Gastroesophageal sphincter (tissue), 4 donors: ENCODE data around the gene GET3. TPM values are rescaled to one million over a fixed set of nuclear protein-coding genes. Genes with fewer than 3 reads are reported as not detected.

ENCODE experiments used
- ATAC-seq: fragments of 150-250 bp; one replicate; pipeline ENCODE4 v1.9.1; 2016; ENCODE audit warnings: mild to moderate bottlenecking, moderate library complexity
- H3K27ac ChIP-seq, 4 donors: fragments of 200-600 bp; sonication (generic) in 3 of 4; 1 replicate in 3 of 4; 2 replicates in 1 of 4; pipeline ENCODE4 v1.5.1; 2016 to 2019
- H3K27me3 ChIP-seq: fragments of 200-600 bp; sonication (generic); one replicate; pipeline ENCODE4 v1.5.1; 2019
- H3K36me3 ChIP-seq, 2 donors: fragments of 200-600 bp; sonication (generic); one replicate each; pipeline ENCODE4 v1.5.1; 2019; ENCODE audit warnings: control low read depth in 1 of 2
- H3K4me1 ChIP-seq, 3 donors: fragments of 200-600 bp; sonication (generic); 1 replicate in 2 of 3; 2 replicates in 1 of 3; pipeline ENCODE4 v1.5.1; 2016 to 2019; ENCODE audit warnings: control low read depth in 2 of 3
- H3K4me3 ChIP-seq, 2 donors: fragments of 200-600 bp; sonication (generic); one replicate each; pipeline ENCODE4 v1.5.1; 2019; ENCODE audit warnings: mild to moderate bottlenecking in 1 of 2, moderate library complexity in 1 of 2
- H3K9me3 ChIP-seq, 3 donors: fragments of 200-600 bp; sonication (generic); one replicate each; pipeline ENCODE4 v1.5.1; 2017 to 2019; ENCODE audit warnings: control low read depth in 2 of 3
- CTCF ChIP-seq, 4 experiments: fragments of 200-600 bp in 2 of 4; fragments of 450-650 bp in 2 of 4; sonication (generic) in 1 of 4; IDR thresholded peaks; one replicate each; pipeline ENCODE4 v1.5.1; 2017 to 2019; ENCODE audit warnings: antibody characterized with exemption in 4 of 4, mild to moderate bottlenecking in 2 of 4, moderate library complexity in 2 of 4
- EP300 ChIP-seq: sonication (generic); formaldehyde crosslinking; IDR thresholded peaks from one replicate; pipeline ENCODE4 v1.6.1; 2017; ENCODE audit warnings: antibody characterized with exemption, mild to moderate bottlenecking
- POLR2A ChIP-seq, 2 donors: fragments of 450-650 bp; IDR thresholded peaks; one replicate each; pipeline ENCODE4 v1.6.1; 2017; ENCODE audit warnings: antibody characterized with exemption in 2 of 2, mild to moderate bottlenecking in 2 of 2, moderate library complexity in 1 of 2
- POLR2AphosphoS5 ChIP-seq: sonication (generic); formaldehyde crosslinking; IDR thresholded peaks from one replicate; pipeline ENCODE4 v1.6.1; 2017; ENCODE audit warnings: antibody characterized with exemption
- WGBS, 2 donors: methylation state at CpG; one replicate each; pipeline ENCODE4 v1.1.5; 2018; ENCODE audit warnings: low coverage in 1 of 2; 5-methylcytosine and 5-hydroxymethylcytosine counted together
- total RNA-seq, 4 donors: library from RNA; depleted of rRNA; stranded (reverse); fragments of >200 nt; gene quantifications; one replicate each; pipeline ENCODE4 v1.1.0, GENCODE V29; 2016

Gene GET3
- total RNA-seq, 4 donors from 2014 or later, result 47.3 to 58.2 (median 55.8) TPM

- no peaks in the 10 kb centered on the region for H3K9me3 ChIP-seq
- TF ChIP-seq POLR2AphosphoS5 (no peak), EP300 (no peak), POLR2A (IDR thresholded peaks at IDR 0.05) (no peak), CTCF (IDR thresholded peaks at IDR 0.05) (no peak)
- H3K4me1 ChIP-seq, result peaks cover 0 to 75% (median 47%) of the 10 kb centered on the region in 3 donors
- peak overlapping the region in 1 of 2 donors; percentile 97 for H3K4me3 ChIP-seq
- no peaks in the 10 kb centered on the region for H3K27me3 ChIP-seq
- no peaks in the 10 kb centered on the region for H3K36me3 ChIP-seq
- peak overlapping the region; percentile 89 to 100 (median 98) for H3K27ac ChIP-seq
- 15 to 18% methylated on average over 4 of the region's 4 CpGs for WGBS, 2 donors
- no peak for ATAC-seq
These were observed 50.9 kb downstream of the GET3 start for GRCh38 chr19:12788042-12788681.

- Histone ChIP-seq H3K4me3 (peak overlapping the region; percentile 60 to 97), H3K4me1 (peaks cover 0 to 71% (median 42%) of the 10 kb centered on the region in 3 donors), H3K27ac (peak overlapping the region; percentile 89 to 100 (median 98)), H3K36me3 (no peaks in the 10 kb centered on the region), H3K27me3 (no peaks in the 10 kb centered on the region), H3K9me3 (no peaks in the 10 kb centered on the region)
- no peak for TF ChIP-seq EP300
- no peak for ATAC-seq
- no CpG with 5 or more reads among the region's 12 CpGs for WGBS, 2 donors
These were observed 51.4 kb downstream of the GET3 start for GRCh38 chr19:12788682-12789097.

GRCh38 chr19:12789098-12789903 lies 52.0 kb downstream of the GET3 start:
- ATAC-seq, result no peak
- H3K9me3 ChIP-seq, result no peaks in the 10 kb centered on the region
- peaks cover 0 to 71% (median 38%) of the 10 kb centered on the region in 3 donors for H3K4me1 ChIP-seq
- no peaks in the 10 kb centered on the region for H3K27me3 ChIP-seq
- TF ChIP-seq POLR2AphosphoS5 (no peak), CTCF (IDR thresholded peaks at IDR 0.05) (no peak), EP300 (no peak), POLR2A (IDR thresholded peaks at IDR 0.05) (no peak)
- peak overlapping the region; percentile 89 to 100 (median 98) for H3K27ac ChIP-seq
- no peaks in the 10 kb centered on the region for H3K36me3 ChIP-seq
- H3K4me3 ChIP-seq, result peak overlapping the region; percentile 60 to 97
- WGBS, 2 donors, result 0 to 5% methylated on average over 4 to 5 of the region's 46 CpGs

GRCh38 chr19:12789904-12790619 lies 52.8 kb downstream of the GET3 start:
- Histone ChIP-seq H3K27me3 (no peaks in the 10 kb centered on the region), H3K27ac (peak overlapping the region; percentile 89 to 100 (median 98)), H3K36me3 (no peaks in the 10 kb centered on the region), H3K4me1 (peaks cover 0 to 71% (median 31%) of the 10 kb centered on the region in 3 donors), H3K9me3 (no peaks in the 10 kb centered on the region), H3K4me3 (peak overlapping the region; percentile 60 to 97)
- peak; percentile 71 for ATAC-seq
- WGBS, 2 donors, result 2 to 3% methylated on average over 8 to 11 of the region's 56 CpGs
- TF ChIP-seq POLR2AphosphoS5 (peak; percentile 99), CTCF (IDR thresholded peaks at IDR 0.05) (no peak), POLR2A (IDR thresholded peaks at IDR 0.05) (peak; percentile 92 to 95)
